ENCODE data around the gene SPACA7.

DNA sequence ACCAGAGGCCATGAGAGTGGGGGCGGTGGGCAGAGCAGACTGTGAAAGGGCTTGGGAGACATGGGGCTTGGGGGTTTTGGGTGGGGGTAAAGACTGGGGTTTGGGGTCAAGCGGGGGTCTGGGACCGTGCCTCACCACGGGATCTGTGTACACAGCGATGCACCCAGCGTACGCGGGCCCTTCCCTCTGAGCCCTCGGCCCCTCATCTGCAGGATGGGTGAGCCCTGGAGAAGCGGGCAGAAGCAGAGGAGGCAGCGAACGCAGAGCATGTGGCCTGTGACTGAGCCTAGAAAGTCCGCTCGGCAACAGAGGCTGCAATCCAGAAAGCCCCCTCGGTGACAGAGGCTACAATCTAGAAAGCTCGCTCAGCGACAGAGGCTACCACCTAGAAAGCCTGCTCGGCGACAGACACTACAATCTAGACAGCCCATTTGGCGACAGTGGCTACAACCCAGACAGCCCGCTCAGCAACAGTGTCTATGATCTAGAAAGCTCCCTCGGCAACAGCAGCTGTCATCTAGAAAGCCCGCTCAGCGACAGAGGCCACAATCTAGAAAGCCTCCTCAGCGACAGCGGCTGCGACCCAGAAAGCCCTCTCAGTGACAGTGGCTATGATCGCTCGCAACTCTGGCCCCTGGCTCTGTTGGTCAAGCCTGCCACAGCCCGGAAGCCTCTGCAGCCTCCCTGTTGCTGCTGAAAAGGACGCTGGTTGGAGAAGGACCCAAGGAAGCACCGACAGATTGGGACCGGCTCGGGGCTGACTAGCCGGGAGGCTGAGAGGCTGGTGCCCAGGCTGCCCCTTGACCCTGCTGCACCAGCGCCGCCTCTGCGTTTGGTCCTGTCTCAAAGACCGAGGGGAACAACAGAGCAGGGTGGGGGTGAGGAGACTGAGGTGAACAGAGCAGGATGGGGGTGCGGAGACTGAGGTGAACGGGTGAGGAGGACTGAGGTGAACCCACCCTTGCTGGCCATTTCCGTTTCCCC lies 68.6 kb downstream of the SPACA7 start:
- TF ChIP-seq, protein P1, sequence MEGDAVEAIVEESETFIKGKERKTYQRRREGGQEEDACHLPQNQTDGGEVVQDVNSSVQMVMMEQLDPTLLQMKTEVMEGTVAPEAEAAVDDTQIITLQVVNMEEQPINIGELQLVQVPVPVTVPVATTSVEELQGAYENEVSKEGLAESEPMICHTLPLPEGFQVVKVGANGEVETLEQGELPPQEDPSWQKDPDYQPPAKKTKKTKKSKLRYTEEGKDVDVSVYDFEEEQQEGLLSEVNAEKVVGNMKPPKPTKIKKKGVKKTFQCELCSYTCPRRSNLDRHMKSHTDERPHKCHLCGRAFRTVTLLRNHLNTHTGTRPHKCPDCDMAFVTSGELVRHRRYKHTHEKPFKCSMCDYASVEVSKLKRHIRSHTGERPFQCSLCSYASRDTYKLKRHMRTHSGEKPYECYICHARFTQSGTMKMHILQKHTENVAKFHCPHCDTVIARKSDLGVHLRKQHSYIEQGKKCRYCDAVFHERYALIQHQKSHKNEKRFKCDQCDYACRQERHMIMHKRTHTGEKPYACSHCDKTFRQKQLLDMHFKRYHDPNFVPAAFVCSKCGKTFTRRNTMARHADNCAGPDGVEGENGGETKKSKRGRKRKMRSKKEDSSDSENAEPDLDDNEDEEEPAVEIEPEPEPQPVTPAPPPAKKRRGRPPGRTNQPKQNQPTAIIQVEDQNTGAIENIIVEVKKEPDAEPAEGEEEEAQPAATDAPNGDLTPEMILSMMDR (conservative IDR thresholded peaks at IDR 0.05; ENCODE audit: low read depth, low read length): no peak
- TF ChIP-seq EZH2 (IDR thresholded peaks at IDR 0.05; ENCODE audit: low read length, unreplicated experiment): no peak
